ENCODE data around the gene GCHFR. TPM values are rescaled to one million over a fixed set of nuclear protein-coding genes. Genes with fewer than 3 reads are reported as not detected.
A peak's percentile ranks its signal among the peaks of the same experiment; 100 is the strongest.

Gene GCHFR
- polyA plus RNA-seq, 3 donors = 19.1 to 46.7 (median 45.9) TPM

DNA sequence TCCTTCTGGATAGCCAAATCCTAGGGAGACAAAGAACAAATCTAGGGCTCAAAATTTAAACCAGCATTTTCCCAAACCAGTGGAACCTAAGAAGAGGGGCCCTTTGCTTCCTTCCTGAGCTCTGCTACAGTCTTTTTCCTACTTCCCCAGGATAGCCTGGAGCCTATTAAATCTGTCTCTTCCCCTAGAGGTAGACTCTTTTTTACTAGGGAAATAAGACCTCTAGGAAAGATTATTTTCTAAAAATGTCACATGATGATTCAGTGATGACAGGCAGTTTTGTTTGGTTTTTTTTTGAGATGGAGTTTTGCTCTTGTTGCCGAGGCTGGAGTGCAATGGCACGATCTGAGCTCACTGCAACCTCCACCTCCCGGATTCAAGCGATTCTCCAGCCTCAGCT is 27.3 kb upstream of the GCHFR start:
- H3K9me3 ChIP-seq (replicated peaks in 1 of 2; ENCODE audit: control insufficient read depth in 1 of 2, insufficient read depth in 1 of 2, low read length in 2 of 2) = no peaks in the 10 kb centered on the region
- H3K79me2 ChIP-seq (ENCODE audit: insufficient read depth, low read length) = no peaks in the 10 kb centered on the region
- no peak overlapping the region for H2AFZ ChIP-seq (ENCODE audit: insufficient read depth, low read depth, low read length, poor library complexity, severe bottlenecking)
- no peaks in the 10 kb centered on the region for H4K20me1 ChIP-seq (ENCODE audit: insufficient read depth, low read length)
- peaks cover 54 to 99% of the 10 kb centered on the region in 2 donors for H3K36me3 ChIP-seq (replicated peaks in 1 of 2; ENCODE audit: control insufficient read depth in 1 of 2, insufficient read depth in 2 of 2, low read length in 2 of 2)
- 100% methylated on average over 4 of the region's 4 CpGs for WGBS (ENCODE audit: insufficient coverage)
- no peaks in the 10 kb centered on the region for H3K27me3 ChIP-seq (ENCODE audit: control insufficient read depth in 2 of 2, insufficient read depth in 2 of 2, low read length in 2 of 2)
- Mint-ChIP-seq H3K4me3 (no peak overlapping the region), H3K27ac (peak overlapping the region in 1 of 7 donors; percentile 21), H3K36me3 (peaks cover 61 to 84% of the 10 kb centered on the region in 2 donors), H3K27me3 (ENCODE audit: low read depth in 3 of 3) (no peaks in the 10 kb centered on the region), H3K9me3 (no peaks in the 10 kb centered on the region), H3K4me1 (no peaks in the 10 kb centered on the region)
- H3K27ac ChIP-seq (ENCODE audit: low read depth in 1 of 2, low read length in 2 of 2) = no peak overlapping the region
- H3K4me3 ChIP-seq (replicated peaks in 1 of 3; ENCODE audit: low read depth in 2 of 3, low read length in 3 of 3) = no peak overlapping the region
- H3K4me2 ChIP-seq (replicated peaks; ENCODE audit: extremely low read depth, low read length, poor library complexity, severe bottlenecking) = no peak overlapping the region
- no peak for TF ChIP-seq CTCF (IDR thresholded peaks at IDR 0.05)
- H3K4me1 ChIP-seq (ENCODE audit: control insufficient read depth in 1 of 2, insufficient read depth in 2 of 2, low read length in 2 of 2) = no peaks in the 10 kb centered on the region
- intact Hi-C loops (cut with micrococcal nuclease) = no loop called here
- DNase-seq = no peak
- no peak overlapping the region for H3K9ac ChIP-seq (ENCODE audit: insufficient read depth, low read length, poor library complexity, severe bottlenecking)

- Histone ChIP-seq H3K27ac (ENCODE audit: low read depth in 1 of 2, low read length in 2 of 2) (no peak overlapping the region), H3K9me3 (replicated peaks in 1 of 2; ENCODE audit: control insufficient read depth in 1 of 2, insufficient read depth in 1 of 2, low read length in 2 of 2) (no peaks in the 10 kb centered on the region), H3K79me2 (ENCODE audit: insufficient read depth, low read length) (no peaks in the 10 kb centered on the region), H3K4me3 (replicated peaks in 1 of 3; ENCODE audit: low read depth in 2 of 3, low read length in 3 of 3) (no peak overlapping the region), H3K9ac (ENCODE audit: insufficient read depth, low read length, poor library complexity, severe bottlenecking) (no peak overlapping the region), H4K20me1 (ENCODE audit: insufficient read depth, low read length) (no peaks in the 10 kb centered on the region), H3K36me3 (replicated peaks in 1 of 2; ENCODE audit: control insufficient read depth in 1 of 2, insufficient read depth in 2 of 2, low read length in 2 of 2) (peaks cover 54 to 99% of the 10 kb centered on the region in 2 donors), H3K4me2 (replicated peaks; ENCODE audit: extremely low read depth, low read length, poor library complexity, severe bottlenecking) (no peak overlapping the region), H3K4me1 (ENCODE audit: control insufficient read depth in 1 of 2, insufficient read depth in 2 of 2, low read length in 2 of 2) (no peaks in the 10 kb centered on the region), H3K27me3 (ENCODE audit: control insufficient read depth in 2 of 2, insufficient read depth in 2 of 2, low read length in 2 of 2) (no peaks in the 10 kb centered on the region), H2AFZ (ENCODE audit: insufficient read depth, low read depth, low read length, poor library complexity, severe bottlenecking) (no peak overlapping the region)
- Mint-ChIP-seq H3K4me1 (no peaks in the 10 kb centered on the region), H3K36me3 (peaks cover 60 to 85% of the 10 kb centered on the region in 2 donors), H3K4me3 (no peak overlapping the region), H3K27ac (peak overlapping the region in 1 of 7 donors; percentile 68), H3K27me3 (ENCODE audit: low read depth in 3 of 3) (no peaks in the 10 kb centered on the region), H3K9me3 (no peaks in the 10 kb centered on the region)
- intact Hi-C loops (cut with micrococcal nuclease) = no loop called here
- 100% methylated on average over 2 of the region's 3 CpGs for WGBS (ENCODE audit: insufficient coverage)
- no peak for TF ChIP-seq CTCF (IDR thresholded peaks at IDR 0.05)
- no peak for DNase-seq
Observed at GRCh38 chr15:40737048-40737447, 26.8 kb upstream of the GCHFR start.
